COR-L47 (cell line): Measurements from ENCODE around the gene ANKRD18B.
A peak's percentile ranks its signal among the peaks of the same experiment; 100 is the strongest.
"Not testable (repeated sequence)": the region's sequence is repeated elsewhere in the genome, so short reads cannot be mapped to it uniquely, and the experiment has no call there.

Source experiments
- DNase-seq: peaks from one replicate; lab custom pipeline; 2025; lab: John Stamatoyannopoulos, UW

The ANKRD18B gene

DNA sequence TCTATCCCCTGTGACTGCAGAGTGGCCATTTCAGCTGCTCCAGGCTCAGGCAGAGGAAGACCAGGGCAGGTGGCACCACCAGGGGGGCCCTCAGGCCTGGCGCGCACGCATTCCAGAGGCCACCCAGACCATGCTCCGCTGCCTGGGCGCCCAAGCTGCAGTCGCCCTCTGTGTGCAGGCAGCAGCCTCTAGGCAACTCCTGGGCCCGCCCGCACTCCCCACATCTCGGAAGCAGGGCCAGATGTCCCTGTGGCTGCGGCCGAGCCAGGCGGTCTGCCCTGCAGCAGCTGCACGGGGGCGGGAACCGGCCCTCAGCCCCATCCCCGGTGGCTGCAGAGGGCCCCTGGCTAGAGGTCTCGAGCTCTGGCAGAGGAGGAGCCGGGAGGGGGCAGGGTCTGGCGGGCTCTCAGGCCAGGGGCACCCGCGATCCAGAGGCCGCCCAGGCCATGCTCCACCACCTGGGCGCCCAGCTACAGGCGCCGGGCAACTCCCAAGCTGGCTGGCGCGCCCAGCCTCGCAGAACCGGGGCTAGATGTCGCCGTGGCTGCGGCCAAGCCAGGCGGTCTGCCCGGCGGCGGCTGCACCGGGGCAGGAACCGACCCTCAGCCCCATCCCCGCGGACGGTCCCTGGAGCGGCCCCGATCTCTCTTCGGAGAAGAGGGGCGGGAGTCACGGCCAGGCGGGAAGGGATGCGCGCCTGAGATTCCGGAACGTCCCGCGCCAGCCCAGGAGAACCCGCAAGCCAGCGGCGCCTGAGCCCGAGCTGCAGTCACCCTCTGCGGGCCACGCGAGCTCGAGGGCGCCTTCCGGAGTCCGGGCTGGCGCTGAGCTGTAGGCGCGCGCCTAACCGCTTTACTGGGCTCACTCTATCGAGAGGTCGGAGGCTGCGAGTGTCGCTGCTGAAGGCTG lies at the start of gene ANKRD18B:
Gene ANKRD18B, plus strand, starts transcription at position 855 of the 909 bp plus-strand sequence. CDS start 239 bp downstream, outside the sequence.
- peak; percentile 73 for DNase-seq

DNA sequence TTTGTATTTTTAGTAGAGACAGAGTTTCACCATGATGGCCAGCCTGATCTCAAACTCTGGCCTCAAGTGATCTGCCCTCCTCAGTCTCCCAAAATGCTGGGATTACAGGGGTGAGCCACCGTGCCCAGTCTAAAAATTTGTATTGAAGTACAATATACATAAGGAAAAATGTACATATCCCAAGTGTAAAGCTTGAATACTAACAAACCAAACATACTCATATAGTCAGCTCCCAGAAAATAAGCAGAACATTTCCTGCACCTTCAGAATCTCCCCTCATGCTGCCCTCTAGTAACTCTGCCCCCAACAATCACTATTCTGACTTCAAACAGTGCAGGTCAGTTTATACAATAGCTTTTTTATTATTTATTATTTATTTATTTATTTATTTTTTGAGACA lies 48.7 kb upstream of the ANKRD18B start:
- DNase-seq, result no peak

DNA sequence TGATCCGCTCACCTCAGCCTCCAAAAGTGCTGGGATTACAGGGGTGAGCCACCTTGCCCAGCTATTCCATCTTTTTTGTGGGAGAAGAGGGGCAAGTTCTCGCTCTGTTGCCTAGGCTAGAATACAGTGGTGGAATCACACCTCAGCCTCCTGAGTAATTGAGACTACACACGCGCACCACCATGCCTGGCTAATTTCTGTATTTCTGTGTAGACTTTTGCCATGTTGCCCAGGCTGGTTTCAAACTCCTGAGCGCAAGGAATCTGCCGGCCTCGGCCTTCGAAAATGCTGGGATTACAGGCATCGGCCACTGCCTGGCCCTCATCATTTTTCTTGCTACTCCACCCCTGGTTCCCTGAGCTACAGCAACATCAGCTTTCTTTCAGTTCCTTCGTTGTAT lies 47.5 kb upstream of the ANKRD18B start:
- DNase-seq, result no peak

DNA sequence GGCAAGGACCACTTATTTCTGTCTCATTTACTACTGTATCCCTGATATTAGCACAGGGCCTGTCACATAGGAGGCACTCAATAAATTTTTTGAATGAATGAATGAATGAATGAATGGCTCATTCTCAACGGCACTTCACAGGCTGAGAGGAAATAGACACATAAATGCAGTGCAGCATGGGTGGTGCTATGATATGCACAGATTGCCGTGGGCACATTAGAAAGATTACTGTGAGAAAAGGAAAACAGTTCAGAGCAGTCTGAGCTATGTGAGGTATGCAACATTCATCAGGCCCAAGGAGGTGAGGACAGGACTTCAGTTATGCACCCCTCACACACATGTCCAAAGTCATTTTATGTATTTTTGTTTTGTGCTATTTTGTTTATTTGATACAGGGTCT lies 43.9 kb upstream of the ANKRD18B start:
- DNase-seq, result no peak

DNA sequence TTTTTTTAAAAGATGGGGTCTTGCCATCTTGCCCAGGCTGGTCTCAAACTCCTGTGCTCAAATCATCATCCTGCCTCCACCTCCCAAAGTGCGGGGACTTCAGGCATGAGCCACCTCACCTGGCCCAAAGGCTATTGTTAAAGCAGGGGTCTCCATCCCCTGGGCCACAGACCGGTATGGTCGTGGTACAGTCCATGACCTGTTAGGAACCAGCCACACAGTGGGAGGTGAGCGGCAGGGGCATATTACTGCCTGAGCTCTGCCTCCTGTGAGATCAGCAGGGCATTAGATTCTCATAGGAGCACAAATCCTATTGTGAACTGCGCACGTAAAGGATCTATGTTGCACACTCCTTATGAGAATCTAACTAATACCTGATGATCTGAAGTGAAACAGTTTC lies 43.1 kb upstream of the ANKRD18B start:
- DNase-seq, result no peak

DNA sequence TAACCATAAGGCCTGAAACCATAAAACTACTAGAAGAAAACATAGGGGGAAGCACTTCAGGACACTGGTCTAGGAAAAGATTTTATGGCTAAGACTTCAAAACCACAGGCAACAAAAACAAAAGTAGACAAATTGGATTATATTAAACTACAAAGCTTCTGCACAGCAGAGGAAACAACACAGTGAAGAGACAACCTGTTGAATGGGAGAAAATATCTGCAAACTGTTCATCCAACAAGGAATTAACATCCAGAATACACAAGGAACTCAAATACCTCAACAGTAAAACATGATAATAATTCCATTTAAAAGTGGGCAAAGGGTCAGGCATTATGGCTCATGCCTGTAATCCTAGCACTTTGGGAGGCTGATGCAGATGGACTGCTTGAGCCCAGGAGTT lies 38.7 kb upstream of the ANKRD18B start:
- not testable (repeated sequence) for DNase-seq

DNA sequence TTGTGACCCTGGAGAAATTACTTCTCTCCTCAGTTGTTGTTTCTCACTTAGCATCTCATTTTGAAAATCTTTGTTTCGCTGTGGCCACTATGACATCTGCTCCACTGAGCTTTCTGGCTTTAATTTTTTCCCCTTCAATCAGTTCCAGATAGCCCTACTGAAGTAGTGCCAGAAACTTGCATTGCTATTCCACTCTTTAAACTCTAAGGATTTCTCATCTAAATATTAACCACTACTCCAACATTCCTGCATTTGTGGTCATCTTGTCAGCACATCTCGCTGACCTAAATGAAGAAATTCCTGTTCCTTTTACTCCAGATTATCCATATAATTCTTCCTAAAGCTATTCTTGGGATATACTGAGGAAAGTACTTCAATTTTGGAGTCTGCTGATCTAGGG lies 35.0 kb upstream of the ANKRD18B start:
- DNase-seq, result no peak

DNA sequence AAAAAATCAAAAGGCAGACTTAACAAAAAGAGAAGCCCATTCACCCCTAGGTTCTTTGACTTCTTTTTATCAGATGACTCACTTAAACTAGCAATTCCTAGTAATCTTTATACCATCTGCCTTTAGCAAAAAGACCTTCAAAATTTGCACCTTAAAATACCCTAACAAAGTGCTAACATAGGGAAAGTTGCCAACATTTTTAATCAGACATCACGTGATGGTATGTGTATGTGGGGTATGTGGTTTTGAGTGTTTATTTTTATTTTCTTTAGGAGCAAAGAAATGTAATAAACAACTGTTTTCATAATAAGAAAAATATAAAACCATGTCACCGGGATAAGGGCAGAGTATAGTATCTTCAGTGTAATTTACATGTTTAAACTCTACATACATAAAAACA lies 30.2 kb upstream of the ANKRD18B start:
- not testable (repeated sequence) for DNase-seq

DNA sequence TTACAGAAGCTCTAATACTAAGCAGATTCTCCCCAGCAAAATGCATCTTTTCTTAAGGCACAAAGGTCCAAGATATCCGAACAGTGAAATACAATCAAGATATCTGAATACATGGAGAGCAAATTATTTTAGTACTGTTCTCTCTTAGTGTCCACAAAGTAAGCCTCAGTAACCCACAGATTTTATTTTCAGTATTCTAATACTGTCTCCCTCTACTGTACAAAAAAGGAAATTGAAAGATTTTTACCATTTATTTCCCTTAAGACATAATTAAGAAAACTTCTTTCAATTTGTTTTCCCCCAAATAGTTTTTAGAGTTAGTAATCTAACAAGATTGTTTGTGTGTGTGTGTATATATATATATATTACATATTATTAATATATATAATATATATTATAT lies 25.7 kb upstream of the ANKRD18B start:
- DNase-seq, result no peak

DNA sequence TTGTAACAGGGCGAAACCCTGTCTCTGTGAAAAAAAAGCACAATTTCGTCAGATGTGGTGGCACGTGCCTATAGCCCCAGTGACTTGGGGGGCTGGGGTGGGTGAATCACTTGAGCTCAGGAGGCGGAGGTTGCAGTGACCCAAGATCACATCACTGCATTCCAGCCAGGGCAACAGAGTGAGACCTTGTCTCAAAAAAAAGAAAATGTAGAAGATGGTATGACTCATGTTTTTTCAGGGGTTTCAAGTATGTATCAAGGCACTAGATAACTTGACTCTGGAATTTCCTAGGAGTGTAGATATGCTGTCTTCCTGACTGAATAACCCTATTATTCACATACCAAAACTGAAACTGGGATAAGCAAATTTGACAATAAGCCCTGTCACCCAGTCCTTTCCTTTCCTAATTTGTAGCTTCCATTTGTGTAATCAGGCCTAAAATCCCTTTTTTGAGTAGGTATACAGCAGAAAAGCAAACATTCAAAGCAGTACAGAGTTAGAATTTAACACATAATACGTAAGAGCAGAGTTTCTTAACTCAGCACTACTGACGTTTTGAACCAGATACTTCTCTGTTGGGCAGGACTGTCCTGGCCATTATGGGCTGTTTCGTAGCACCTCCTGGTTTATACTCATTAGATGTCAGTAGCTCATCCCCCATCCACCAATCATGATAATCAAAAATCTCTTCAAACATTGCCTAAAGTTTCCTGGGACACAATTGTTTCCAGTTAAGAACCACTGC lies 17.3 kb upstream of the ANKRD18B start:
- no peak for DNase-seq

DNA sequence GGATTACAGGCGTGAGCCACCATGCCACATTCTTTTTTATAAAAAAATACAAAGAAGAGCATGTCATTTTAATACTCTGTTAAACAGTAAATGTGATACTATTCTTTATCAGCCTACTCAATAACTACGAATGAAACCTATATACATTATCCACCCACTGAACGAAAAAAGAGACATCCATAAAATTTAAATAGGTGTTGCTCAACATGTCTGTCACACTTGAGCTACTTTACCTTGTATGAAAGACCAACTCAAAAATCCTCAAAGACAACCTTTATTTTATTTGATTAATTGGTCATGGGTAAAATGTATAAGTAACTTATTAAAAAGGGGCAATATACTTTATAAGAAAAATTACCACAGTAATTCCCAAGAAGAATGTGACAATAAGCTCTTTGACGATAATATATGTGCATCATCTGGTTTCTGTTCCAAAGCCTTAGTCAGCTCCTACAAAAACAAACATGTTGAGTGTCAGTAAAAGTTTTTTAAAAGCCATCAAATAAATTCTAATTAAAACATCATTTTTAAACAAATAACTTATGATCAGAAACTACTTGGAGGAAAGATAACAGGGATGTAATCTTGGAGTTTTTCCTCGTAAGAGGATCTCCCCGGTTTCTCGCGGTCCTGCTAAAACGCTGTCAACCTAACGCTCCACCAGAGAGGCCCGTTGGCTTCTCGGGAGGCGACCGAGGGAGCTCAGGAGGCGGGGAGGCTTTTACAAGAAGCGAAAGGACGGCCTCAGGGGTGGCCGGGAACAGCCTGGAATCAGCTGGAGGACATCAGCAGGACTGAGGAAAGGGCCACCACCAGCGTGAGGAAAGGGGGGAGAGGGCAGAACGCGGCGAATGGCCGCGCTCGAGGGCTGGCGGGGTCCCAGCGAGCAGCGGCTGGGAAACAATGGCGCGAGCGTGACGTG lies 13.5 kb upstream of the ANKRD18B start:
- DNase-seq, result peak; percentile 60

DNA sequence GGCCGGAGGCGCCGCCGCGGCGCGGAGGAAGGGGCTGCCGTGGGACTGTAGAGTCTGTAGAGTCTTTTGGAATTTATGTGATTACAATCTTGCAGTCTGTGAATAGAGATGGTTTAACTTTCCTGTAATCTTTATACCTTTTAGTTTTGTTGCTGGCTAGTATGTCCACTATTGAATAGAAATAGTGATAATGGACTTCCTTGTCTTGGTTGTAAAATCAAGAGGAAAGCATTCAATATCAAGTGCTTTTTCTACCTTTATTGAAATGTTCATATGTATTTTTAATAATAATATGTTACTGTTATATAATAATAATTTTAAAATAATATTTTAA lies 12.9 kb upstream of the ANKRD18B start:
- not testable (repeated sequence) for DNase-seq

DNA sequence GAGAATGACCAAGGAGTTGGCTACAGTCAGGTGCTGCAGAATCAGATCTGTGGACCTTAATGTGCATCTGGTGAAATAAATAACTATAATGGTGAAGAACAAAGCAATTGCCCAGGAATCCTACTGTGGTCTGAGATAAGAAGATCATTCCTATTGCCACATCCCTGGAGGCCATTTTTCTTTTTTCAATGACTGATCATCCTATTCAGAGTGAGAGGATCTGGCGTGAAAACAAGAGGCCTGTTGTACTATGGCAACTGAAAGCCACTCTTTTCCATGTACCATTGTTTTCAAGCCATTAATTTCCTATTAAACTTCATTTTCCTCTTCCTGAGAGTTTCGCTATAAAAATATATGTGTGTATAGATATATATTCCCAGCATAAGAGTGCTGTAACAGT lies 11.5 kb upstream of the ANKRD18B start:
- not testable (repeated sequence) for DNase-seq

DNA sequence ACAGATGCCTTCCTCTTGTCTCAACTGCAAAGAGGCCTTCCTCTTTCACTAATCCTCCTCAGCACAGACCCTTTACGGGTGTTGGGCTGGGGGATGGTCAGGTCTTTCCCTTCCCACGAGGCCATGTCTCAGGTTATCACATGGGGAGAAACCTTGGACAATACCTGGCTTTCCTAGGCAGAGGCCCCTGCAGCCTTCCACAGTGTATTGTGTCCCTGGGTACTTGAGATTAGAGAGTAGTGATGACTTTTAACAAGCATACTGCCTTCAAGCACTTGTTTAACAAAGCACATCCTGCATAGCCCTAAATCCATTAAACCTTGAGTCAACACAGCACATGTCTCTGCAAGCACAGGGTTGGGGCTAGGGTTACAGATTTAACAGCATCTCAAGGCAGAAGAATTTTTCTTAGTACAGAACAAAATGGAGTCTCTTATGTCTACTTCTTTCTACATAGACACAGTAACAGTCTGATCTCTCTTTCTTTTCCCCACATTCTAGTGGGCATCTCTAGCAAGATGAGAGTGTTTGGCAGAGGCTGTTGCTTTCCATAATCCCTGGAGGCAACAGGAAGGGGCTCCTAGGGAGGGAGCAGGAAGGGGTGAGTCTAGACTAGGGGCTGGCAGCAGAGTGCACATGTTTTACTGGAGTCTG lies 8.6 kb upstream of the ANKRD18B start:
- not testable (repeated sequence) for DNase-seq

DNA sequence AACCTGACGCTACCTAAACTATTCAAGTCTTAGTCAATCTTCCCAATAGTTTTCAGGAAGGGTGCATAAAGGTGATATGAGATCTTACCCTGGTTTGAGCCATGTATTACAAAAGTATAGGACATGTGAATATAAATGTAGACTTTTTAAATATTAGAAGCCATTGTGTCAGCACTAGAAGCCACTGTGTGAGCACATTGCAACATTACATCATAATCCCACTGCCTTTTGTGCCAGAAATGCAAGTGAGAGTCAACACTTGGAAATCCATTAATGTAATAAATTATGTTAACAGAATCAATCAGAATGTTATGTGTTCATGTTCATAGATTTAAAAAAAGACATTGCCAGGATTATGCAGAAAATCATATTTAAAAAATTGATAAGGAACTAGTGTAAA lies 7.7 kb upstream of the ANKRD18B start:
- DNase-seq, result not testable (repeated sequence)

DNA sequence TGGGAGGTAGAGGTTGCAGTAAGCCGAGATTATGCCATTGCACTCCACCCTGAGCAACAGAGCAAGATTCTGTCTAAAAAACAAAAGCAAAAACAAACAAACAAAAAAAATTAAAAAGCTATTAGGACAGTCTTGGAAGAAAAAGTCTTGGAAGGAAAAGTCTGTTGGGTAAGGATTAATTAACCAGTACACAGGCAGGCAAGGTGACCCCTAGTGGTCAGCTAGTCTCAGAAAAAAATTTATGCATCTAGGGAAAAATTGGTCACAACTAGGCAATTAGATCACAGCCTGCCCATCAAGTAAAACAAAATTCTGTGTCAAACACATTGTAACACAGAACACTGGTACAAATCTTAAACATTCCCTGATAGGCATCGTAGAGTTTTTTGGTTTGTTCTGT lies 6.7 kb upstream of the ANKRD18B start:
- peak; percentile 49 for DNase-seq

DNA sequence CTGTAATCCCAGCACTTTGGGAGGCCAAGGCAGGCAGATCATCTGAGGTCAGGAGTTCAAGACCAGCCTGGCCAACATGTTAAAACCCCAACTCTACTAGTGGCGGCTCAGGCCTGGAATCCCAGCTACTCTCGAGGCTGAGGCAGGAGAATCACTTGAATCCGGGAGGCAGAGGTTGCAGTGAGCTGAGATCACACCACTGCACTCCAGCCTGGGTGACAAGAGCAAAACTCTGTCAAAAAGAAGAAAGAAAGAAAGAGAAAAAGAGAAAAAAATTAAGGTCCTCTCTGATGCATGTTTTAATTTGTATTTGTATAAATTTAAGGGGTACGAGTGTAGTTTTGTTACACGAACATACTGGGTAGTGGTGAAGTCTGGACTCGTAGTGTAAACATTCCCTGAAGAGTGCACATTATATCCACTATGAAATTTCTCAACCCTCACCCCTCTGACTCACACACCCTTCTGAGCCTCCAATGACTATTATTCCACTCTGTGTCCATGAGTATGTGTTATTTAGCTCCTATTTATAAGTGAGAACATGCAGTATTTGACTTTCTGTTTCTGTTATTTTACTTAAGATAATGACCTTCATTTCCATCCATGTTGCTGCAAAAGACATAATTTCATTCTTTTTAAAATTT lies 6.0 kb upstream of the ANKRD18B start:
- not testable (repeated sequence) for DNase-seq

DNA sequence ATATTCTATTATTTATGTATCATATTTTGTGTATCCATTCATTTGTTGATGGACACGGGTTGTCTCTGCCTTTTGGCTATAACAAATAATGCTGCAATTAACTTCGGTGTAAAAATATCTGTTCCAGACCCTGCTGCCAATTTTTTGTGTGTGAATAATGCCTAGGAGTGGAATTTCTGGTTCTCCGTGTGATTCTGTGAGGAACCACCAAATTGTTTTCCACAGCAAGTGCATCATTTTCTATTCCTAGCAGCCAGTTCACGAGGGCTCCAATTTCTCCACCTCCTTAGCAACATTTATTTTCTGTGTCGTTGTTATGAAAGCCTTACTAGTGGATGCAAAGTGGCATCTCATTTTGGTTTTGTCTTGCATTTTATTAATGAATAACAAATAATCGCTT lies 2.2 kb upstream of the ANKRD18B start:
- not testable (repeated sequence) for DNase-seq

DNA sequence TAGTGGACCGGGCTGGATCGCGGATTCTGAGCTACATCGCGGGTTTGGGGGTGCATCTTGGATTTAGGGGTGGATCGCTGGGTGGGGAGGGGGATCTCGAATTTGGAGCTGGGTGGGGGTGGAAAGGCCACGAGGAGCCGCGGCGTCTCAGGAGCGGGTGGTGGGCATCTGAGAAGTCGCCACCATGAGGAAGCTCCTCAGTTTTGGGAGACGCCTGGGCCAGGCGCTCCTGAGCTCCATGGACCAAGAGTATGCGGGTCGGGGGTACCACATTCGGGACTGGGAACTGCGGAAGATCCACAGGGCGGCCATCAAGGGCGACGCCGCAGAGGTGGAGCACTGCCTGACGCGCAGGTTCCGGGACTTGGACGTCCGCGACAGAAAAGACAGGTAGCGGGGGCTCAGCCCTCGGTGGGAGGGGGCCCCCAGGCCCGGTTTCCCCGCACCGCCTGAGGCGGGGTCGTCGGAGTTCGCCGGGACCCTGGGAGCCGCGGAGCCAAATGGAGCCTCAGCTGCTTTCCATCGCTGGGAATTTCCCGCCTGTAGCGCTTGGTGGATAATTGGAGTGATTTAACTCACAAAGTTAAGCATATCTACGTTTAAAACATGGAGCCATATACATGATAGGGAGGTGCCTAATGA lies 376 bp downstream of the ANKRD18B start:
- peak; percentile 51 for DNase-seq

DNA sequence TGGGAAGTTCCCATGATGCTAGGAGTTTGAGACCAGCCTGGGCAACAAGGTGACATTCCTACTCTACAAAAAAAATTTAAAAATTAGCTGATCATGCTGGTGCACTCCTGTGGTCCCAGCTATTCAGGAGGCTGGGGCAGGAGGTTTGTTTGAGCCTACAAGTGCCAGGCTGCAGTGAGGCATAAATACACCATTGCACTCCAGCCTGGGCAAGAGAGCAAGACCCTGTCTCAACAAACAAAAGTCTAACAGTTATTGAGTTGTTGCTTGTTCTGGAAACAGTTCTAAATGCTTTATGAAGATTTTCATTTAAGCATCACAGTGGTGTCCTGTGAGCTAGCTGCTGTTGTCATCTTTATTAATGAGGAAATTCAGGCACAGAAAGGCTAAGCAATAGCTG lies 4.0 kb downstream of the ANKRD18B start:
- not testable (repeated sequence) for DNase-seq

DNA sequence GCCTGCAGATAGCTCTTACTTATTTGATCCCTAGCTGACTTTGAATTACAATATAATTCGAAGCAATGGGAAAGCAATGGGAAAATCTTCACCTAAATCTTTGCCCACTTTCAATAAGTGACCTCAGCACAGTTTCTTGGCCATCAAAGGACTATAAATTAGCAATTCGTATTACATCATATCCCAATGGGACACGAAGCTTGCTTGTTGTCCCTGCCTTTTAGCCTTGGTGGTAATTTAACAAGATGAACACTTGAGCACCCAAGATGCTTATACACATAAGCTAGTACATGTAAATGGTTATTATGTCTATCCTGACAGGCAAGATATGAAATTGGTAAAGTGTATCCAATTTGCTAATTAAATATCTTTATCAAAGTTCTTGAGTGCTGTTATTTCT lies 9.9 kb downstream of the ANKRD18B start:
- not testable (repeated sequence) for DNase-seq
